GM23248 (cell line): ENCODE results near the gene ITLN1.

Experiments used
- EZH2 ChIP-seq: fragments of 200-600 bp; sonication (generic); IDR thresholded peaks from 2 replicates; pipeline ENCODE4 v1.6.1; 2018; ENCODE audit warnings: antibody characterized with exemption, mild to moderate bottlenecking; ENCODE audit not compliant: insufficient read depth, poor library complexity, severe bottlenecking
- EZH2phosphoT487 ChIP-seq: fragments of 200-600 bp; sonication (generic); IDR thresholded peaks from 2 replicates; pipeline ENCODE4 v1.6.1; 2018; ENCODE audit warnings: antibody characterized with exemption, moderate library complexity, mild to moderate bottlenecking, low read depth; ENCODE audit not compliant: insufficient read depth

GRCh38 chr1:160834945-160835565 lies 49.9 kb downstream of the ITLN1 start:
- no peak for TF ChIP-seq EZH2
- no peak for TF ChIP-seq EZH2phosphoT487
